Activated naive CD4-positive, alpha-beta T cell treated with anti-CD3 and anti-CD28 coated beads, Interleukin-2, amount 50 U/mL, for 16 hours (primary cell): ENCODE results near the gene CASP5.
A peak's percentile ranks its signal among the peaks of the same experiment; 100 is the strongest.
"Not testable (repeated sequence)": the region's sequence is repeated elsewhere in the genome, so short reads cannot be mapped to it uniquely, and the experiment has no call there.

Source experiments
- DNase-seq: peaks from one replicate; pipeline ENCODE4 v3.0.0-alpha.2; 2020

The CASP5 gene

DNA sequence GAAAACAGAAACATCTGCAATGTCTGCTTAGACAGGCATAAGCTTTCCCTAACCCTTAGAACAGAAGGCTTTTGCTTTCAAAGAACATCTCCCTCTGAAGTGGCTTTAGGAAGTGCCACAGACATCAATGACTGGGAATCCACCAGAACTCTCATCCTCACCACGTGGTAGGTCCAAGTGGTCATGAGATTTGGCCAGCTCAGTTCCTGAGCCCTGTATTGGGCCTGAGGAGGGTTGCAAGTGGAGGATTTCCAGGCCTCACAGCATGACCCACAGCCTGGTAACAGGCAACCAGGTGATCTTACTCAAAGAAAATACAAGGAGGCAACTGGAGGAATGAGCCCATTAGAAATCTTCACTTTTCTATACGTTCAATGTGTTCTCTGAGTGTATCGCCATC is 10.4 kb upstream of the CASP5 start:
- DNase-seq: no peak

DNA sequence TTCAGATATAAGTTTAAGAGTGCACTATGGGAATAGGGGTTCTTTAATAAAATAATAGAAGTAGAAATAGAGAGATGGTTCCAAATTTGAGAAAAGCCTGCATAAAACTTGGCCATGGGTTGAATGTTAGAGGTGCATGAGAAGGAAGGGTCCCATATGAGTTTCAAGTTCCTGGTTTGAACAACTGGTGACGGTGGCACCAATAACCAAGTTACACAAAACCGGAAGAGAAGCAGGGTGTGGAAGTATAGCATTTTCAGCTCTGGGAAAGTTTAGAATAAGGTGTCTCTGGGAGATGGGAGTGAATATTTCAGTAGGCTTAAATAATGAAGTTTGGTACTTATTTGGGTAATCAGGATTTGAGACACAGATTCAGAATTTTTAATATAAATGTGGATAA is 9.5 kb upstream of the CASP5 start:
- DNase-seq: no peak

GRCh38 chr11:105027678-105028077 is 4.7 kb upstream of the CASP5 start:
- no peak for DNase-seq

DNA sequence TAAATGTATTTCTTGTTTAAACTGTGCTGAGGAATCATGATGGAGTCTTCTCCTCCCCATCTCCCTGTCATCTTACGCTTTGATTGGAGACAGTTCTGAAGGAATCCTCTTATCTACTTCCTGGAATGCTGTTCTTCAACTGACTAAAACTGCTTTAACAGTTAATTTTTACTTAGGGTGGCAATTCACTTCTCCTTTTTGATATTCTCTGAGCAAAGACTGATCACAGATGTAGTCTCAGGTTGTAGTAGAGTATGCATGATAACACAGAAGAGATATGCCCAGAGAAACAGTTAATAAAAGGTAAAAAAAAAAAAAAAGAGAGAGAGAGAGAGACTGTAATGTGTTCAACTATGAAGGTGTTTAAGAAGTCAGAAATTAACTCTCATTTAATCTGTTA is 1.4 kb upstream of the CASP5 start:
- DNase-seq: no peak

GRCh38 chr11:105022527-105022926 is 441 bp downstream of the CASP5 start:
- DNase-seq: no peak

DNA sequence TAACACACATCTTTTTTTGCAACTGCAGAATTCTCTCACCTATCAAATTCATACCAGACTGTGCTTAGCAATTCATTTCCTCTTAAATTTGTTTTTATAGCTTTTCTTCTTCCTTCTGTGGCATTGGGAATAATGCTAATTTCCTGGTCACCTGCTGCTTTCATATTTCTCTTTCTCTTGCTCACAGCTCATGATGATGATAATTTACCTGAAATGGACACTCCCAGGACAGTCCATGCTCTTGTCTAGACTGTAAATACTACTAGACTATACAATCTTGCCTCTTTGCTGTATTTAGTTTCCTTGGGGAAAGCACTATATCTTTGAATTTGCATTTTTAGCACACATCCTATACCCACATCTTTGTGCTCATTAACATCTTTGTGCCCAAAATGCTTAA is 15.5 kb downstream of the CASP5 start:
- no peak for DNase-seq

DNA sequence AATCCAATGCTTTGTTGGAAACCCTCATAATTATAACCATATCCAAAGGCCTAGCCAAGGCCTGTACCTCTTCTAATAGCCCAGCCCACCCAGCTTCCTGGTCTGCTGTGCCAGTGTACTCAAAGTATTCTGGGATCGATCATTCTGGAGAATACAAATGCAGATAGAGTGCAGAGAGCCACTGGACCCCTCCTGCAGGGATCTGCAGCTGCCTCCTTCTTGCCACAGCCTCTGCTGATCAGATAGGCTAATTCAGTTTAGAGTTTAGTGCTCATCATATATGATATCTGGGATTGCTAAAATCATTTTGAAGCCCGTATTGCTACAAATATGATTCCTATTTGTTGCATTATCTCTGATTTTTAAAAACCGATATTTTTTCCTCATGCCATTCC is 17.5 kb downstream of the CASP5 start:
- no peak for DNase-seq

DNA sequence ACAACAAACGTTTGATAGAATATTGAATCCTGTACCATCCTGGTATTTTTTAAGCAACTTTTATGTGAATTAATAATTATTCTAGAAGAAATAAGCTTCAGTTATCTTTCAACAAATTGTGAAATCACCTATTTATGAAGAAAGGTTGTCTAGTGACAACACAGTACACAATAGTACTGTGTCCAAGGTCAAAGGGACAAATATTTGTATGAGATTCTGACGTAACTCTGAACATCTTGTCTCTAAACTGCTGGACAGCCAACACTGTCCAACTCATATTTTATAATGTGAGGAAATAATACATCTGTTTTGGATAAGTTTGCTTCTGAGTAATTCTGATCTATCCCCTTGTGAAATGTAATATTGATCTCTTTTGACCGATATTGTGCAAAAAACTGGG is 18.9 kb downstream of the CASP5 start:
- DNase-seq: no peak

- no peak for DNase-seq
These were observed 19.8 kb downstream of the CASP5 start for GRCh38 chr11:105003151-105003550.

DNA sequence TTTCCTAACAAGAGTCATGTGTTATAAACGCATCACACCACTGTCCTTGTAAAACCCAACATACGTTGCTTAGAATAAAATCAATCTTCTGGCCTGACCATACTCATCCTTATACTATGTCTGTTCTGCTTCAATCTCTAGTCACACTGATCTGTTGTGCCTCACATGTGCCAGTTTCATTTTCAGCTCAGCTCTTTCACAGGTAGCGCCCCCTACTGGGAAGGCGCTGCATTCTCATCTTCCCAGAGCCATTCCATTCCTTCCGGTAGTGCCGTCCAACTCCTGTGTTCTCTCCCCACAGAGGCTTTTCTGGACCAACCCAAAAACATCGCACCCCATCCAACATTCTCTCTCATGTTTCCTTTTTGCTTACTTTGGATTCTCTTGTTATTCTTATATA is 22.2 kb downstream of the CASP5 start:
- peak; percentile 44 for DNase-seq

DNA sequence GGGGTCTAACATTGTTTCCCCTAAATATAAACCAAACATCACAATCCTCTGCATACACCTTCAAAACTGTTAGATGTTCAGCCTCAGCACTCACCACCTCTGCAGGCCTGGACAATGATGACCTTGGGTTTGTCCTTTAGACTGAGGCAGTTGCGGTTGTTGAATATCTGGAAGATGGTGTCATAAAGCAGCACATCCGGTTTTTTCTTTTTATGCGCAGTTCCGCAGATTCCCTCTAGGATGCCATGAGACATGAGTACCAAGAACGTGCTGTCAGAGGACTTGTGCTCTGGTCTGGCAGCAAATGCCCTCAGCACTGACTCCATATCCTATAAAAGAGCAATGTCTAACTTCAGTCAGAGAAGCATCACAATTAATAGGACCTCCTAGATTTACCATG is 22.8 kb downstream of the CASP5 start:
- no peak for DNase-seq

DNA sequence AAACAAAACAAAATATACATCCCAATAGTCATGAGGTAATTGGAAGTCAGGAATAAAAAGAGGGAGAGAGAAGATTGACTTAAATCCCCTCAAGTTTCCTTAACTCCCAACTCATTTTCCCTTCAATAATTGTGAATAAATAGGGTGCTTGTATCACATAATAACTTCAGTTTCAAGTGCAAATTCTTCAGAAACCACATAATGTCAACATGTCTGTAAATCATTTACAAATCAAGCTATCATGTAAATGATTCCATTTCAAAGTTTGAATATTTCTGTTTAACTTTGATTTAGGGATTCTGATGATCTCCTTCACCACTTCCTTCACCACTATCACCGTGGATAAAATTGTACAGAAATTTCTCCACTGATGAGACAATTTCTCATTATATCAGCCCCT is 23.2 kb downstream of the CASP5 start:
- no peak for DNase-seq

DNA sequence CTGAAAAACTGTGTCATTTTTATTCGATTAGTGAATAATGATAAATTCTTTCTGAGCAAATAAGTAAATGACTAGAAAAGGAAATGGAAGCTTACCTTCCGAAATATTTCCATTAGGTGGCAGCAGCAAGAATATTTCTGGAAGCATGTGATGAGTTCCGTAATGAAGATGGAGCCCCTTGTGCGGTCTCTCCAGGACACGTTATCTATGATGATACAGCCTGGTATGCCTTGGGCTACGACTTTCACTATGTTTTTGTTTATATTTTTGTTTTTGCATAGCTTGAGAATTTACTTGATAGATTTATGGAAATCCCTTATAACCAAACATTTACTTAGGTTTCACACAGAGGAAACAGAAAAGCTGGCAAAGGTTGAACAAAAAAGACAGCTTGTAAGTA is 25.7 kb downstream of the CASP5 start:
- no peak for DNase-seq

DNA sequence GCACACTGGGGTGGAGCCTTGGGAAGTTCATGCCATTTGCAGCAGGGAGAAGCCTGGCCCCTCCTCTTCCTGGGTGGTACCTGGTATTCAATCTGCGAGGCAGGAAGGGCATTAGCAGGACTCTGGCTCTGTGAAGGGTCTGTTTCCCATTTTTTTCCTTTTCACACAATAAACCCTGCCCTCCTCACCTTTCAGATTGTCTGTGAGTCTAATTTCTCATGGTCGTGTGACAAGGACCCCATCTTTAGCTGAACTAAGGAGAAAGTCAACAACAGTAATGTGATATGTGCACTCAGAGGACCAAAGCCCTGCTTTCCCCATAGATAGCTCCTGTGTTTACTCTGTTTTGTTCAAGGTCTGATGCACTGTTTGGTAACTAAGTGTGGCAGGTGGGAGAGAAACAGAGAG is 28.0 kb downstream of the CASP5 start:
- no peak for DNase-seq

DNA sequence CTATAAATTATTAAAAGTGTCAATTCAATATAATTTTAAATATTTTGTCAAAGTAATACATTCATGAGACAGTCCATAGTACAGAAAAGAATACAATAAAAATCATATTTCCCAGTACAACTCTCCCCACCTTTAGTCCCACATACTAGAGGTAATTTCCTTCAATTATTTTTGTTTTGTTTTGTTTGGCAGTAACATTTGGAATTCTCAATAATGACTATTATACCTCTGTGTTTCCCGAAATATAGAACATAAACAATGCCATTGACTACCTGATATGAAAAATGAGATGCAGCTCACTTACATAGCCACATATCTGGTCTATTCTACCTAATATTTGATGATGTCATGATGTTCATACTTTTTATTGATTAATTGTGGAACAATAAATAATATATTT is 30.2 kb downstream of the CASP5 start:
- DNase-seq: no peak

DNA sequence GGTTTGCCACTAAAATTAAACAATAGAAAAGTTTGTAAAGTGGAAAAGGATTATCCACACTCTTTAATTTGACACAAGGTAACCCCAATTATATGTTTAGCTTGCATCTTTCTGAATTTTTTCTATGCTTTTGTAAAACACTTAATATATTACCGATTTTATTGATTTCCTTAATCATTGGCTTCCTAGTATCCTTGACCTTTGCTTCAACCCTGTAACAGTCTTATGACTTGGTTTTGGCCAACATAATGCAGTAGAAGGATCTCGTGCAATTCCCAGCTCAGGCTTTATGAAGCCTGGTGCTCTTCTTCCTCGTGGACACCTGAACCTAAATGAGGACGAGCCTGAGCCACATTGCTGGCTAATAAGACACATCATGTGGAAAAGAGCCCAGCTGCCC is 31.0 kb downstream of the CASP5 start:
- DNase-seq: no peak

GRCh38 chr11:104984808-104985207 is 38.2 kb downstream of the CASP5 start:
- no peak for DNase-seq

DNA sequence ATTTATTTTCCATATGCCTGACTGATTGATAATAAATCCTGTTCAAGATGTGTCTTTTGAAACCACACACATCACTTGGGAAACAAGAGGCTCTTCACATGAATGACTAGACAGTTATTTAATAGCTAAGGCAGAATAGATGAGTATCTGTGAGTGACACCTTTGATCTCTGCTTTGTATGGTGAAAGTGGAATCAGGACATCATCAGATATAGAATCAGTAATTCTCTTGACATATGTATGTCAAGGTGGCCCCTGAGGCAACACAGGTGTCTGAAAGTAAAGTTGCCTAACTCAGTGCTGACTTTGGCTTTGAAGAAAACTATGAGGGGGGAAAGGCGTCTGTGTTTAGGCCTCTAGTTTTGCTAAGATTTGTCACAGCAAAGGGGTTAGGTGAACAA is 43.1 kb downstream of the CASP5 start:
- no peak for DNase-seq

DNA sequence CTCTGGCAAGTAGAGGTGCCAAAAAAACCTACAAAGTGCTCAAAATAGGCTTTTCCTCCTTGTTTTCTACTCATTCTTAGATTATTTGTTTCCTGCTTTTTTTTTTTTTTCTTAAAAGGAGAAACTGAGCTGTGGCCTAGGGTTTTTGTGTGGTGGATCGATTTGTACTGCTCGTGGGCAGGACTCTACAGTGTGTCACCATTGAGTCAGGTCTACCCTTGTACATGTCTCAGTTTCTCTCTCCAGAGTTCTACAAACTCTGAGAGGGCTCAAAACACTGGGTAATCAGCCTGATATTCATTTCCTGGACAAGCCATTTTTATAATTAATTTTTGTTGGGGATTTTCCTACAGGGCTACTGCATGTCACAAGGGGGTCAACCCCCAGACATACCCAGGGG is 49.4 kb downstream of the CASP5 start:
- no peak for DNase-seq

DNA sequence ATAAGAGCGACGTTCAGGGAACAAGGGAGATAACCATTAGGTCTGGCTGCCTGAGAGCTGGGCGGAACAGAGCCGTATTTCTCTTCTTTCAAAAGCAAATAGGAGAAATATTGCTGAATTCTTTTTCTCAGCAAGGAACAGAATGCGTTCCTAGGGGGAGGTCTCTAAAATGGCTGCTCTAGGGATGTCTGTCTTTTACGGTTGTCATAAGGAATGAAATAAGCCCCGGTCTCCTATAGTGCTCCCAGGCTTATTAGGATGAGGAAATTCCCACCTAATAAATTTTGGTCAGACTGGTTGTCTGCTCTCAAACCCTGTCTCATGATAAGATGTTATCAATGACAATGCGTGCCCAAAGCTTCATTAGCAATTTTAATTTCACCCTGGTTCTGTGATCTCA is 50.0 kb downstream of the CASP5 start:
- DNase-seq: not testable (repeated sequence)

DNA sequence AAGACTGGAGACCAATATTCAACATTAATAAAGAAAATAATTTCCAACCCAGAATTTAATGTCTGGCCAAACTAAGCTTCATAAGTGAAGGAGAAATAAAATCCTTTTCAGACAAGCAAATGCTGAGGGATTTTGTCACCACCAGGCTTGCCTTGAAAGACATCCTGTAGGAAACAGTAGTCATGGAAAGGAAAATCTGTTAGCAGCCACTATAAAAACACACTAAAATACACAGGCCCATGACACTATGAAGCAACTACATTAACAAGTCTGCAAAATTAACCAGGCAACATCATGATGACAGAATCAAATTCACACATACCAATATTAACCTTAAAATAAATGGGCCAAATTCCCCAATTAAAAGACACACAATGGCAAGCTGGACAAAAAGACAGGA is 52.2 kb downstream of the CASP5 start:
- DNase-seq: no peak

- DNase-seq: no peak
These were observed 53.9 kb downstream of the CASP5 start for GRCh38 chr11:104968856-104969776.

GRCh38 chr11:104968355-104968855 is 54.6 kb downstream of the CASP5 start, which contains the start of gene CASP4:
CASP4 (minus strand) TSS chr11:104968574; CDS start chr11:104968525, 49 bp downstream.
- no peak for DNase-seq

DNA sequence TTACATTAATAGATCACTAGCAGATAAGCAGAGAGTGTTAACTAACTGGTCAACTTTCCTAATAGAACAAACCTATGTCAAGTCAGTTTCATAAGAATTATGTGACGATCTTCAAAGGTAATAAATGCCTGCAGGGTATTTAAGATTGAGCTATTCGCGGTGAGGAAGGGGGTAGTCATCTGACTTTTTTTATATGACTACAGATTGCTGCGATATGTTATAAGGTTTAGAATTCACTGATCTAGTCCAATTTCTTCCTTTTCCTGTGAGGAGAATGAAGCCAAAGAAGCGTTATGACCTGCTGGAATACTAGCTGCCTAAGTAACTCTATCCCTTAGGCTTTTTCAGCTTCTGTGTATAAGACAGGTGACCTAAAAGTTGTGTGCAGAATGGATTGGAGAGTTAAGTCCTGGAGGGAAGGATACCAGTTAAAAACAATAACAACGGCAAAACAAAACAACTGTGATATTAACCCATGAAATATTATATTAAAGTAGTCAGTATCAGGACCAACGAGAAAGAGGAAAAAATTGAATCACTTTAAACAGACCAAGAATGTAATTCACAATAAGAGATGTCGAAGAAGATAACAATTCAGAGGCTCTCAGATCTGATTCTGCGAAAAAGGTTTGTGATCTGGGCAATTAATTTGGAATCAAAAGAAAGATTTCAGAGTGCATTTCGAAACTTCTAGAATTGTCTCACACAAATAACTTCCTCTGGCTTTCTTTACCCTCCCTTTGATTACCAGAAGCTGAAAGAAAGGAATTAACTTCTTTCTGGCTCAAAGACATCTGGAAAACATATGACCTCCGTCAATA is 55.2 kb downstream of the CASP5 start:
- no peak for DNase-seq
